ENCODE results near the gene TM9SF4.

TM9SF4 gene

DNA sequence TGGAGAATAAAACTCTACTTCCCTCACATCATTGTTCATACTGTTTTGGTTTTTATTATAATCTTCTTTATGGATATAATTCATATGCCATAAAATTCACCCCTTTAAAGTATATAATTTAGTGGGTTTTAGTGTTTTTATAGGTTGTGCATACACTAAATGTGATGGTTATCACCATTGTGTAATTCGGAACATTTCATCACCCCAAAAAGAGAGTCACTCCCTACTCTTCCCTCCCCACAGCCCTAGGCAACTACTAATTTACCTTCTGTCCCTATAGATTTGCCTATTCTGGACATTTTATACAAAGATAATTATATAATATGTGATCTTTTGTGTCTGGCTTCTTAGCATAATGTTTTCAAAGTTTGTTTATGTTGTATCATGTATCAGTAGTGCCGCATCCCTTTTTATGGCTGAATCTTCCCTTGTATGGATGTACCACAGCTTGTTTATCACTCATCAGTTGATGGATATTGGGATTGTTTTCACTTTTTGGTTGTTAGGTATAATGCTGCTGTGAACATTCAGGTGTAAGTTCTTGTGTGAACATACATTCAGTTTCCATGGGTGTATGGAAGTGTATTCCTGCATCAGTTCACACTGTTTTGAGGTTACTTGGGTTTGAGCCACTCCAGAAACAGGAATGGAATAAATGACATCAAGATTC, 4.2 kb downstream of the TM9SF4 start:
- TF ChIP-seq RARB (CRISPR knock-in tag; IDR thresholded peaks at IDR 0.05) (no peak), ZNF8 (CRISPR knock-in tag; IDR thresholded peaks at IDR 0.05) (peak; percentile 51; the same call in 1 of the 2 replicates), ISL1 (CRISPR knock-in tag; IDR thresholded peaks at IDR 0.05) (no peak), BACH2 (CRISPR knock-in tag; IDR thresholded peaks at IDR 0.05; ENCODE audit: borderline replicate concordance) (no peak)
- TF ChIP-seq, protein P1, sequence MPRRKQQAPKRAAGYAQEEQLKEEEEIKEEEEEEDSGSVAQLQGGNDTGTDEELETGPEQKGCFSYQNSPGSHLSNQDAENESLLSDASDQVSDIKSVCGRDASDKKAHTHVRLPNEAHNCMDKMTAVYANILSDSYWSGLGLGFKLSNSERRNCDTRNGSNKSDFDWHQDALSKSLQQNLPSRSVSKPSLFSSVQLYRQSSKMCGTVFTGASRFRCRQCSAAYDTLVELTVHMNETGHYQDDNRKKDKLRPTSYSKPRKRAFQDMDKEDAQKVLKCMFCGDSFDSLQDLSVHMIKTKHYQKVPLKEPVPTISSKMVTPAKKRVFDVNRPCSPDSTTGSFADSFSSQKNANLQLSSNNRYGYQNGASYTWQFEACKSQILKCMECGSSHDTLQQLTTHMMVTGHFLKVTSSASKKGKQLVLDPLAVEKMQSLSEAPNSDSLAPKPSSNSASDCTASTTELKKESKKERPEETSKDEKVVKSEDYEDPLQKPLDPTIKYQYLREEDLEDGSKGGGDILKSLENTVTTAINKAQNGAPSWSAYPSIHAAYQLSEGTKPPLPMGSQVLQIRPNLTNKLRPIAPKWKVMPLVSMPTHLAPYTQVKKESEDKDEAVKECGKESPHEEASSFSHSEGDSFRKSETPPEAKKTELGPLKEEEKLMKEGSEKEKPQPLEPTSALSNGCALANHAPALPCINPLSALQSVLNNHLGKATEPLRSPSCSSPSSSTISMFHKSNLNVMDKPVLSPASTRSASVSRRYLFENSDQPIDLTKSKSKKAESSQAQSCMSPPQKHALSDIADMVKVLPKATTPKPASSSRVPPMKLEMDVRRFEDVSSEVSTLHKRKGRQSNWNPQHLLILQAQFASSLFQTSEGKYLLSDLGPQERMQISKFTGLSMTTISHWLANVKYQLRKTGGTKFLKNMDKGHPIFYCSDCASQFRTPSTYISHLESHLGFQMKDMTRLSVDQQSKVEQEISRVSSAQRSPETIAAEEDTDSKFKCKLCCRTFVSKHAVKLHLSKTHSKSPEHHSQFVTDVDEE (CRISPR knock-in tag; IDR thresholded peaks at IDR 0.05): no peak

DNA sequence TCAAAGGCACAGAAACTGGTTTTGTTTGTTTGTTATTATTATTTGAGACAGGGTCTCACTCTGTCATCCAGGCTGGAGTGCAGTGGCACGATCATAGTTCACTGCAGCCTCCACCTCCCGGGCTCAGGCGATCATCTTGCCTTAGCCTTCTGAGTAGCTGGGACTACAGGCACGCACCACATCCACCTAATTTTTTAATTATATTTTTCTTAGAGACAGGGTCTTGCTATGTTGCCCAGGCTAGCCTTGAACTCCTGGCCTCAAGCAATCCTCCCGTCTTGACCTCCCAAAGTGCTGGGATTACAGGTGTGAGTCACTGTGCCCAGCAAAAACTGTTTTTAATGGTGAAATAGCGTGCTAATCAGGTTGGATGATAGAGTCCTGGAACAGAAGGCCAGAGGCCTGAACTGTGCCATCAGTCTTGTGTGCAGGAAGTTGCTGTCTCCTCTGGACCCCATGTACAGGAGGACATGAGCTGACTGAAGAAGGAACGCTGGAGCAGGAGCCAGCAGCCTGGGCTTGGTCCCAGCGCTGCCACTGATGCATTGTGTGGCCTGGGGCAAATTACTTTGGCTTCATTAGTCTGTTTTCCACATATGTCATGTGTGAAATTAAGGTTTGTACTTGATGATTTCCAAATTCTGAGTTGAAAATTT, 4.9 kb downstream of the TM9SF4 start:
- no peak for ATAC-seq
- TF ChIP-seq TOX (CRISPR knock-in tag; IDR thresholded peaks at IDR 0.05; ENCODE audit: borderline replicate concordance) (no peak), ESRRG (CRISPR knock-in tag; IDR thresholded peaks at IDR 0.05) (no peak), PPARA (CRISPR knock-in tag; IDR thresholded peaks at IDR 0.05; ENCODE audit: borderline replicate concordance) (no peak)

More for the DNA sequence above, 4.2 kb downstream of the TM9SF4 start:
- ATAC-seq: no peak

DNA sequence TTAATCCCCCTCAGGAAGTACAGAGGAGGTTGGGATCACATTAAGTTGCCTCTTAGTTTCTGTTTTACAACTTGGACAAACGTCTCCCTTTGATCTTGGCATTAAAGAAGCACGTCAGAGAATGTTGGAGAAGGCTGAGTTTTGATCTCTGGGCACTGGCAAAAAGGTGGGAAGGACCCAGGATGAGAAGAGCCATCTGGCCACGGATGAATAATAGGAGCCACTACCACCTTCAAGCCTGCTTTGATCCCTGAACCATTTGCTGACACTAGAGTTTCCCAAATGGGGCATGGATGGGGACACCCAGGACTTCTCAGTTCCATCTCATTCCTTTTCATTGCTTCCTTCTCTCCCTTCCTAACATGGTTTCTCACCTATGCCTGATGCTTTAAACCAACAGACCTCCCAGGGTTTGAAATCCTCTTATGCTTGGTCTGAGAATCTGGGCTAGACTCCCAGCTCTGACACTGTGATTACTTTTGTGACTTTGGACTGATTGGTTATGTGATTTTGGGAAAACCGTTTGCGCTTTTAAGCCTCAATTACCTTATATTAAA, 5.8 kb downstream of the TM9SF4 start:
- TF ChIP-seq CSDC2 (CRISPR knock-in tag; IDR thresholded peaks at IDR 0.05) (no peak), RARB (CRISPR knock-in tag; IDR thresholded peaks at IDR 0.05) (no peak), TOX (CRISPR knock-in tag; IDR thresholded peaks at IDR 0.05; ENCODE audit: borderline replicate concordance) (no peak), ESRRG (CRISPR knock-in tag; IDR thresholded peaks at IDR 0.05) (no peak), TCF4 (CRISPR knock-in tag; IDR thresholded peaks at IDR 0.05; ENCODE audit: borderline replicate concordance) (no peak), ISL1 (CRISPR knock-in tag; IDR thresholded peaks at IDR 0.05) (no peak), PPARA (CRISPR knock-in tag; IDR thresholded peaks at IDR 0.05; ENCODE audit: borderline replicate concordance) (no peak), ZFP30 (CRISPR knock-in tag; IDR thresholded peaks at IDR 0.05) (no peak), ZNF70 (CRISPR knock-in tag; IDR thresholded peaks at IDR 0.05) (no peak), BACH2 (CRISPR knock-in tag; IDR thresholded peaks at IDR 0.05; ENCODE audit: borderline replicate concordance) (no peak), OSR1 (CRISPR knock-in tag; IDR thresholded peaks at IDR 0.05) (no peak), ZFP3 (CRISPR knock-in tag; IDR thresholded peaks at IDR 0.05) (no peak), SNAI2 (CRISPR knock-in tag; IDR thresholded peaks at IDR 0.05) (no peak), ZNF8 (CRISPR knock-in tag; IDR thresholded peaks at IDR 0.05) (no peak)
- TF ChIP-seq, protein P2, sequence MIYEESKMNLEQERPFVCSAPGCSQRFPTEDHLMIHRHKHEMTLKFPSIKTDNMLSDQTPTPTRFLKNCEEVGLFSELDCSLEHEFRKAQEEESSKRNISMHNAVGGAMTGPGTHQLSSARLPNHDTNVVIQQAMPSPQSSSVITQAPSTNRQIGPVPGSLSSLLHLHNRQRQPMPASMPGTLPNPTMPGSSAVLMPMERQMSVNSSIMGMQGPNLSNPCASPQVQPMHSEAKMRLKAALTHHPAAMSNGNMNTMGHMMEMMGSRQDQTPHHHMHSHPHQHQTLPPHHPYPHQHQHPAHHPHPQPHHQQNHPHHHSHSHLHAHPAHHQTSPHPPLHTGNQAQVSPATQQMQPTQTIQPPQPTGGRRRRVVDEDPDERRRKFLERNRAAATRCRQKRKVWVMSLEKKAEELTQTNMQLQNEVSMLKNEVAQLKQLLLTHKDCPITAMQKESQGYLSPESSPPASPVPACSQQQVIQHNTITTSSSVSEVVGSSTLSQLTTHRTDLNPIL (CRISPR knock-in tag; IDR thresholded peaks at IDR 0.05; ENCODE audit: low read depth): no peak
- TF ChIP-seq, protein P3, sequence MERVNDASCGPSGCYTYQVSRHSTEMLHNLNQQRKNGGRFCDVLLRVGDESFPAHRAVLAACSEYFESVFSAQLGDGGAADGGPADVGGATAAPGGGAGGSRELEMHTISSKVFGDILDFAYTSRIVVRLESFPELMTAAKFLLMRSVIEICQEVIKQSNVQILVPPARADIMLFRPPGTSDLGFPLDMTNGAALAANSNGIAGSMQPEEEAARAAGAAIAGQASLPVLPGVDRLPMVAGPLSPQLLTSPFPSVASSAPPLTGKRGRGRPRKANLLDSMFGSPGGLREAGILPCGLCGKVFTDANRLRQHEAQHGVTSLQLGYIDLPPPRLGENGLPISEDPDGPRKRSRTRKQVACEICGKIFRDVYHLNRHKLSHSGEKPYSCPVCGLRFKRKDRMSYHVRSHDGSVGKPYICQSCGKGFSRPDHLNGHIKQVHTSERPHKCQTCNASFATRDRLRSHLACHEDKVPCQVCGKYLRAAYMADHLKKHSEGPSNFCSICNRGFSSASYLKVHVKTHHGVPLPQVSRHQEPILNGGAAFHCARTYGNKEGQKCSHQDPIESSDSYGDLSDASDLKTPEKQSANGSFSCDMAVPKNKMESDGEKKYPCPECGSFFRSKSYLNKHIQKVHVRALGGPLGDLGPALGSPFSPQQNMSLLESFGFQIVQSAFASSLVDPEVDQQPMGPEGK (CRISPR knock-in tag; IDR thresholded peaks at IDR 0.05; ENCODE audit: borderline replicate concordance): no peak
- TF ChIP-seq, protein P4, sequence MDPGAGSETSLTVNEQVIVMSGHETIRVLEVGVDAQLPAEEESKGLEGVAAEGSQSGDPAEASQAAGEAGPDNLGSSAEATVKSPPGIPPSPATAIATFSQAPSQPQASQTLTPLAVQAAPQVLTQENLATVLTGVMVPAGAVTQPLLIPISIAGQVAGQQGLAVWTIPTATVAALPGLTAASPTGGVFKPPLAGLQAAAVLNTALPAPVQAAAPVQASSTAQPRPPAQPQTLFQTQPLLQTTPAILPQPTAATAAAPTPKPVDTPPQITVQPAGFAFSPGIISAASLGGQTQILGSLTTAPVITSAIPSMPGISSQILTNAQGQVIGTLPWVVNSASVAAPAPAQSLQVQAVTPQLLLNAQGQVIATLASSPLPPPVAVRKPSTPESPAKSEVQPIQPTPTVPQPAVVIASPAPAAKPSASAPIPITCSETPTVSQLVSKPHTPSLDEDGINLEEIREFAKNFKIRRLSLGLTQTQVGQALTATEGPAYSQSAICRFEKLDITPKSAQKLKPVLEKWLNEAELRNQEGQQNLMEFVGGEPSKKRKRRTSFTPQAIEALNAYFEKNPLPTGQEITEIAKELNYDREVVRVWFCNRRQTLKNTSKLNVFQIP (CRISPR knock-in tag; IDR thresholded peaks at IDR 0.05; ENCODE audit: borderline replicate concordance, low read depth): no peak
- TF ChIP-seq, protein P5, sequence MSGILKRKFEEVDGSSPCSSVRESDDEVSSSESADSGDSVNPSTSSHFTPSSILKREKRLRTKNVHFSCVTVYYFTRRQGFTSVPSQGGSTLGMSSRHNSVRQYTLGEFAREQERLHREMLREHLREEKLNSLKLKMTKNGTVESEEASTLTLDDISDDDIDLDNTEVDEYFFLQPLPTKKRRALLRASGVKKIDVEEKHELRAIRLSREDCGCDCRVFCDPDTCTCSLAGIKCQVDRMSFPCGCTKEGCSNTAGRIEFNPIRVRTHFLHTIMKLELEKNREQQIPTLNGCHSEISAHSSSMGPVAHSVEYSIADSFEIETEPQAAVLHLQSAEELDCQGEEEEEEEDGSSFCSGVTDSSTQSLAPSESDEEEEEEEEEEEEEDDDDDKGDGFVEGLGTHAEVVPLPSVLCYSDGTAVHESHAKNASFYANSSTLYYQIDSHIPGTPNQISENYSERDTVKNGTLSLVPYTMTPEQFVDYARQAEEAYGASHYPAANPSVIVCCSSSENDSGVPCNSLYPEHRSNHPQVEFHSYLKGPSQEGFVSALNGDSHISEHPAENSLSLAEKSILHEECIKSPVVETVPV (CRISPR knock-in tag; IDR thresholded peaks at IDR 0.05): no peak
- ATAC-seq: no peak
